NOMO-1 treated with dmso at 0.1 percent for 144 hours (cell line): ENCODE measurements around the gene RPP25.

Source experiments
- DNase-seq: peaks from one replicate; lab custom pipeline; 2025; ENCODE audit not compliant: unreplicated experiment; lab: John Stamatoyannopoulos, UW

Gene RPP25, protein sequence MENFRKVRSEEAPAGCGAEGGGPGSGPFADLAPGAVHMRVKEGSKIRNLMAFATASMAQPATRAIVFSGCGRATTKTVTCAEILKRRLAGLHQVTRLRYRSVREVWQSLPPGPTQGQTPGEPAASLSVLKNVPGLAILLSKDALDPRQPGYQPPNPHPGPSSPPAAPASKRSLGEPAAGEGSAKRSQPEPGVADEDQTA

DNA sequence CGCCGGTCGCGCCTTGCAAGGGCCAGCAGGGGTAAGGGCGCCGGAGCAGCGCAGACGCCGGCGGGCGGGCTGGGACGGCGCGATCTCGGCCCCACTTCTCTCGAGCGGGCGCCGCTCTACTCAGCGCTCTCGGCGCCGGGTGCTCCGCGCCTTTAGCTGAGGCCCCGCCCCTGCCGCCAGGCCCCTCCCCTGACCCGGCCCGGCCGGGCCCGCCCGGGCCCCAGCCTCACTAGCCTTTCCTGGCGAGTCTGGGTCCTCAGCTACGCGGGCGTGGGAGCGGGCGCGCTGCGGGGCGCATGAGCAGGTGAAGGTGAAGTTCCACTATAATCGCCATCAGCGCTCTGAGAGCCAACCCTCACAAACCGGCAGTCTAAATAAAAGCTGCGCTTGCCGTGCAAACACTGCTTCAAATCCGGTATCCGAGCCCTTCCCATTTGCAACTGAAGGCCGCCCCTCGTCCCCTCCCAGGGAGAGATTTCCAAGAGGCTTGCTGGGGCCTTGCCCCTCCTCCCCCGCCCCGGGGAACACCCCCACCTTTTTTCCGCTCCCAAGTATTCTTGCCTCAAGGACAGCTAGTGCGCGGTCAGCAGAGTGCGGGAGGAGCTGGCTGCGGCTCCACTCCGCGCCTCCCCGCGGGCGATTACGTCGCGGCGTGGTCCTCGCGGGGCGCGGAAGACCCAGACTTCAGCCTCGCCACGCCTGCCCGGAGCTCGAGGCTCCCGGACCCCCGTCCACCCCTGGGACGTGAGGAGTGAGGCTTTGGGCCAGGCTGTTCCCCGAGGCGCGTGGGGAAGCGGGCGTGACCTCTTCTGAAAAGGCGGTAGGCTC, at the start of gene RPP25:
Gene RPP25 (minus strand): TSS at position 125 of the 828 bp plus-strand sequence. CDS start 189 bp downstream, outside the sequence.
- no peak for DNase-seq

GRCh38 chr15:75002398-75002797, 45.8 kb upstream of the RPP25 start:
- DNase-seq: no peak

DNA sequence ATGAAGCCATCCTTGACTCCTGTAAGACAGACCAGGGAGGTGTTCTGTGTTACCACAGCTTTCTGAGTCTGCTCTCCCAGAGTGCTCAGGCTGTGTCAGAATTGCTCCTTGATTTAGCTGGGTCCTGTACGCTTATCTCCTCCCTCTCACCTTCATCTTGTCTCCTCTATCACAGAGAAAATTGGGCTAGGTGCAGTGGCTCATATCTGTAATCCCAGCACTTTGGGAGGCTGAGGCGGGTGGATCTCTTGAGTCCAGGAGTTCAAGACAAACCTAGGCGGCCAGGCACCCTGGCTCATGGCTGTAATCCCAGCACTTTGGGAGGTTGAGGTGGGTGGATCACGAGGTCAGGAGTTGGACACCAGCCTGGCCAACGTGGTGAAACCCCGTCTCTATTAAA, 44.7 kb upstream of the RPP25 start:
- DNase-seq: no peak

DNA sequence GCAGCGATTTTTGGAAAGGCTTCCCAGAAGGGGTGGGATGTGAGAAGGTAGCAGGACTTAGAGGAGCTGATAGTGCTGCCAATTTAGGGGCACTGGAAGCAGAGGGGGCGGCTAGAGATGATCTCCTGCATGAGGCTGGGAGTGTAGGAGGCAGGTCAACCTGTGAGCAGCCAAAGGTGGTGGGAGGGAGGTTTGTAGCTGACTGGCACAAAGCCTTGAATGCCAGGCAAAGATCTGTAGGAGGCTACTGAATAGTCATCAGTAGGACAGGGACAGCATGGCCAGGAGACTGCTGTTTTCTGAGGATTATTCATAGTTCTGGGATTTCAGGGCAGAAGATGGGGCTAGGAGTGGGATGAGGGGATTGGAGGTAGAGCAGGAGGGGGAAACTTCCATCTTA, 41.0 kb upstream of the RPP25 start:
- DNase-seq: no peak

- DNase-seq: no peak
These were observed 40.6 kb upstream of the RPP25 start for GRCh38 chr15:74997141-74997540.

DNA sequence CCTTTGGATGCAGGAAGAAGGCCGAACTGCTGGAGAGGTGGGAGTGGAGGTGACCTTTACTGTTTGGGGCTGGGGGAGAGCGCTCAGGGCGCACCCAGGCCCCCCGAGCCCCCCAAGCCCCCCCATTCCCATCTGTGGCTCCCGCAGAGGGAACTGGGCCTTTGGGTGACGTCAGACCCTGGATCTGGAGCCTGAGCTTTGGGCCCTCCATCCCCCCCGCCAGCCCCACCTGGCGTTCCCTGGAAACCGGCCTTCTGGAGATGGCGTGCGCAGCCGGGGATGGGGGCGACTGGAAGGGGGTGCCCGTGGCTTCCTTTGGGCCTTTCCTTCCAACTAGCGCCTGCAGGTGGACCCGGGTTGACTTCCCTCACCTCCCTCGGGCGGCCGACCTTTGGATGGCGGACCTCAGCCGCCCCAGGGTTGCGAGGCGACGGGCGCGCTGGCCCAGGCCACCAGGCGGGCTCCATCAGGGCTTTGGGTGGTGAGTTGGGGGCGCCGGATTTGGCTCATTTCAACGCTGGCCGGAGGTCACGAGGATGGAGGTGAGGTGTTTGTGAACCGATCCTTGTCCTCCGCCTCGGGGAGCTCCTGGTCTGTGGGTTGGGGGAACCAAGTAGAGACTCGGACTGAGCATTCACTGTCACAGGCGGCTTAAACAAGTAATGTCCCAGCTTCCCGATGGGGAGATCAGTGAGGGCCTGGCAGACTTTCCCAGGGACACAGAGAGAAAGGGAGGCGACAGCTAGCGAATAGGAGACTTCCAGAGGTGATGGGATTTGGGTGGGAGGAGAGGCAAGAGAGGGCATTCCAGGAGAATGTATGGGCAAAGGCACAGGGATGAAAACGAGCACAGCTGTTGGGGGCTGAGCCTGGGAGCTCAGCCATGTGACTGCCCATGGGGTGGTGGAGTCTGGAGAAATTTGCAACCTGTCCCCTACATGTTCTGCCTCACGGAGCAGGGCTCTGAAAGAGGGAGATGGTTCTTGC, 39.5 kb upstream of the RPP25 start:
- DNase-seq: no peak

- DNase-seq: peak; percentile 82
These were observed 38.7 kb upstream of the RPP25 start, which contains the start of gene SCAMP5 for GRCh38 chr15:74995182-74995778. SCAMP5 (plus strand) TSS chr15:74995563; CDS start chr15:75011840, 16,277 bp downstream.

DNA sequence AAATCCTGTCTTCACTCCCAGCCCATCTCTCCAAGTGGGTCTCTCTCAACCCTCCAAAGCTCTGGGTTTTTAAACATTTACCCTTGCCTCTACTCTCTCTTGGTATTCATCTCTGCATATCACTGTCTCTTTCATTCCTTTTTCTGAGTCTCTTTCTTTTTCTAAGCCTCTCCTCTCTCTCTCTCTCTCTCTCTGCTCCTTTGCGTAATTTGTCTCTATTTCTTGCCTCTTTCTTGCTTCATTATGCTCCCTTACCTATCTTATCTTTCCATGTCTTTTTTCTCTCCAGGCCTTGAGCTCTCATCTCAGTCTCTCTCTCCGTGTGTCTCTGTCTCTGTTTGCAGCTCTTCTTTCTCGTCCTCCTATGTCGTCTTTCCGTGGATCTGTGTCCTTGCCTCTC, 38.1 kb upstream of the RPP25 start:
- no peak for DNase-seq

DNA sequence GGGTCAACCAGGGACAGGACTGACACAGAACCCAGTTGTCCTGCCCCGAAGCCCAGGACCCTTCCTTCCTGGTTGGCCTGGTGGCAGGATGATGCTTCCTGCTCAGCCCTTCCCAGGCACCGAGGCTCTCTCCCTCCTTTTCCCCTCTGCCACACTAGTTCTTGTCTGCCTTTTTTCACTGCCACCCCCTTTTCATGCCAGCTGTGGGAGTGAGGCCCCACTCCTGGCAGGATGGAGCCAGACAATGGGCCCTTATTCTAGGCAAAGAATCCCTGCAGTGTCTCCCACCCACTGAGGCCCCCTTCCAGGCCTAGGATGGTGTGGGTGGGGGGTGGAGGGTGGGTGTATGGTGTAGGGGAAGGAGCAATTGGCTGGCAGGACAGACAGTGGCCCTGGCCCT, 37.7 kb upstream of the RPP25 start:
- DNase-seq: no peak

DNA sequence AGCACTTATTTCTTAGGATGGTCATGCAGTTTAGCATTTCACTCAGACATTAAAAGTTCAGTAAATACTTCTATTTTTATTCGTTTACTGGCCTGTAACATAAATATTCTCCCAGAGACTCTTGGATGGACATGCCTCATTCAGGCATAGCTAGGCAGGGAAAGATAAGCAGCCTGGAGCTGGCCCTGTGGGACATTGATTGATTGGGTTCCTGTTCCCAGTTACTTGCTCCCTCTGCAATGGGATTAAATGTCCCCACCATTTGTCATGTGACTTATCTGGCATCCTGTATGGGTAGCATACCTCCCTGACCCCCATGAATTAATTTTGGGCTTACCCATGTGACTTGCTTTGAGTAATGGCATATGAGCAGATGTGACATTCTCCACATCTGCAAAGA, 36.0 kb upstream of the RPP25 start:
- no peak for DNase-seq

- no peak for DNase-seq
These were observed 33.0 kb upstream of the RPP25 start for GRCh38 chr15:74989527-74989926.

DNA sequence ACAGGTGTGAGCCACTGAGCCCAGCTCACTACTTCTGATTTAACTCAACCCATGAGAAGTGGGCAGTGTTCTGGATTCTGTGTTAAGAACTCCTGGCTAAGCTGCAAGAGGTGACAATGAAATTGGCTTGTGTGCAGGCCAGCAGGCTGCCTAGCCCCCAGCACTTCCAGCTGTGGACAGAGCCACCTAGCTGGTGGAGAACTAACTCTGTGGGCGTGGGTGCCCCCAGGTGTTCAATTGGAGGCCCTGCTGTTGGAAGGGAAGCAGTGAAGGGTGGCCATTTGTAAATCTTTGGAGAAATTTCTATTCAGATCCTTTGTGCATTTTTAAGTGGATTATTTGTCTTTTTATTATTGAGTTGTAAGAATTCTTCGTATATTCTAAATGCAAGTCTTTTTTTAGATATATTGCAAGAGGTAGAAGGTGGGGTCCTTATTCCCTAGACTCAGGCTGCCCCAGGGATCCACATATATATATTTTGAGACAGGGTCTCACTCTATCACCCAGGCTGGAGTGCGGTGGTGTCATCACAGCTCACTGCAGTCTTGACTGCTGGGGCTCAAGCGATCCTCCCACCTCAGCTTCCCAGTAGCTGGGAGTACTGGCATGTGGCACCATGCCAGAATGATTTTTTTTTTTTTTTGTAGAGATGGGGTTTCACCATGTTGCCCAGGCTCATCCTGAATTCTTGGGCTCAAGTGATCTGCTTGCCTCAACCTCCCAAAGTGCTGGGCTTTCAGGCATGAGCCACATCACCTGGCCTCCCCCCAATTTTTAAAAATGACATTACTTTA, 31.6 kb upstream of the RPP25 start:
- DNase-seq: no peak

DNA sequence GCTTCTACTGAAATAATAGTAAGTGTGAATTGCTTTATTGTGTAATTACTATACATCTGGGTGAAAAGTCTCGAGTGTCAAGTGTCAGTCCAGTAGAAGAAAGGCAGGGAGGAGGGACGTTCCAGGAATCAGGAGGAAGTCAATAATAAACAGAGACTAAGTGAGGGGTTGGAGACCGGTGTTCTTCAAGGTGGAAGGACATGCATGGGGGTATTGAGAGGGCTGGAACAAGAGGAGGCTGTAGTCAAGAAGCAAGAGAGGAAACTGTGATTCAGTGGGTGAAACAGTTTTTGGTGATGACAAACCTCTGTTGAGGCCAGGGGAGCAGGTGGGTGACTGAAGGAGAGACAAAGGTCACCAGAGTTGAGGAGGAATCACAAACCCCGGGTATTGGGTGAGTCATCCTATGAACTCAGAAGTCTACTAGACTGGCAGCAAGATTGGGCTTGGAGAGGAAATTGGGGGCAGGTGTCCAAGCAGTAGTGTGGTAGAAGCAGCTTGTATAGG, 27.2 kb upstream of the RPP25 start:
- DNase-seq: peak; percentile 22

DNA sequence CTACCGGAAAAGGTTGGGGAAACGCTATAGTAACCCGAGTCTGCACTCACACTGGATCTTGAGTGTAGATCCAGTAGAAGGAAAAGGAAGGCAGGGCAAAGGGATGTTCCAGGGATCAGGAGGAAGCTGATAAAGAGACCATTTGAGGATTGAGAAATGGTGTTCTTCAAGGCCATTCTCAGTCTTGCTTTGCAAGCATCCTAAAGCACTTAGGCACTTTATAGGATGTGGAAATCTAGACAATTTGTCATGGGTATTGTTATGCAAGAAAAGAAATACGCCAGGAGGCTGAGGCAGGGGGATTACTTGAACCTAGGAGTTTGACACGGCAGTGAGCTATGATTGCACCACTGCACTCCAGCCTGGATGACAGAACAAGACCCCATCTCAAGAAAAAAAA, 25.6 kb upstream of the RPP25 start:
- DNase-seq: no peak

GRCh38 chr15:74978503-74978902, 21.9 kb upstream of the RPP25 start:
- DNase-seq: no peak

GRCh38 chr15:74978077-74978476, 21.5 kb upstream of the RPP25 start:
- DNase-seq: no peak

- DNase-seq: no peak
These were observed 21.0 kb upstream of the RPP25 start for GRCh38 chr15:74977599-74977998.

- DNase-seq: no peak
These were observed 19.6 kb upstream of the RPP25 start for GRCh38 chr15:74976159-74976558.

GRCh38 chr15:74967670-74968069, 11.1 kb upstream of the RPP25 start:
- DNase-seq: no peak

DNA sequence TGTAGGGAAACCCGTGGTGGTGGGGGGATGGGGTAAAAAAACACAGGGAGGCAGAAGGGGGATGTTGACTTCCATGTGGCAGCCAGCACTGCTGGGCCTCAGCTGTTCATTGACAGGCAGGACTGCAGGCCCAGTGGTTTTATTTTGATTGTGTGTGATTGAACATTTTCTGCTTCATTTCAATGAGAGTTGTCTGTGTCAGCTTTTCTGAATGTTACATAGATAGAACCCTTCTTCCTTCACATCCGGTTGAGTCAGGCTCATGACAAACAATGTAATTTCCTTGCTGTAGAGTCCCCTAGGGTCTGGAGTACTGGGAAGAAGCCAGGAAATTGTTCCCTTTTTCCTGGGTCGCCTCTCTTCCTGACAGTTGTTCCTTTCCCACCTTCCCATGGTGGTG, 8.2 kb upstream of the RPP25 start:
- no peak for DNase-seq
